ELF-1 (cell line): ENCODE measurements around the gene DNAJC16.

Experiments
- DNase-seq: peaks from one replicate; pipeline ENCODE4 v3.0.0-alpha.2; 2016; ENCODE audit warnings: low read depth, low spot score

DNAJC16 gene

DNA sequence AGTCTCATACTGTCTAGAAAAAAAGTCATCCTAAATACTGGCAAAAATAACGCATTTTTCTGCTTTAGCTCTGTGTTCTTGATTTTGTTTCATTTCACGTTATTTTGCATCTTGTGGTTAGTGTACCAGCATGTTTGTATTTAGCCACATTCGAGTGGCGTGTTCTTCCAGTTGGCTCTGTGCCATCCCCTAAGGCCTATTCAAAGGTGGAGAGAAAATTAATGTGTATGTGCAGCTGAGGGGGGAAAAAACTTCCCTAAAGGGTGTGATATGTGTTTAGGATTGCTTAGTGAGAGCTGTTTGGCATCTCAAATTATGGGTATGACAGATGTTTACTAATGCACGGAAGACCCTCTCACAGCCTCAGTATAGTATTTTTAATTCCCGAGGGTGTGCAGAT lies 12.1 kb downstream of the DNAJC16 start:
- no peak for DNase-seq

DNA sequence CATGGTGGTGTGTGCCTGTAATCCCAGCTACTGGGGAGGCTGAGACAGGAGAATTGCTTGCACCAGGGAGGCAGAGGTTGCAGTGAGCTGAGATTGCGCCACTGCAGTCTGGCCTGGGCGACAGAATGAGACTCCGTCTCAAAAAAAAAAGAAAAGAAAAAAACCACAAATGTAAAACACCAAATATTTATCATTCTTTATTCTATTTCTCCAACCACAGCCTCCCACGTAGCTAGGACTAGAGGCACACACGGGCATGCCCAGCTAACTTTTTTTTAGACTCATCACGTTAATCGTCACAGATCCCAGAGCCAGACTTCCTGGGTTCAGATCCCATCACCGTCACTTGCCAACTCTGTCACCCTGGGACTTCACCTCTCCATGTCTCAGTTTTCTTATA lies 13.5 kb downstream of the DNAJC16 start:
- no peak for DNase-seq

- DNase-seq, result no peak
These were observed 14.7 kb downstream of the DNAJC16 start for GRCh38 chr1:15541231-15541792.

DNA sequence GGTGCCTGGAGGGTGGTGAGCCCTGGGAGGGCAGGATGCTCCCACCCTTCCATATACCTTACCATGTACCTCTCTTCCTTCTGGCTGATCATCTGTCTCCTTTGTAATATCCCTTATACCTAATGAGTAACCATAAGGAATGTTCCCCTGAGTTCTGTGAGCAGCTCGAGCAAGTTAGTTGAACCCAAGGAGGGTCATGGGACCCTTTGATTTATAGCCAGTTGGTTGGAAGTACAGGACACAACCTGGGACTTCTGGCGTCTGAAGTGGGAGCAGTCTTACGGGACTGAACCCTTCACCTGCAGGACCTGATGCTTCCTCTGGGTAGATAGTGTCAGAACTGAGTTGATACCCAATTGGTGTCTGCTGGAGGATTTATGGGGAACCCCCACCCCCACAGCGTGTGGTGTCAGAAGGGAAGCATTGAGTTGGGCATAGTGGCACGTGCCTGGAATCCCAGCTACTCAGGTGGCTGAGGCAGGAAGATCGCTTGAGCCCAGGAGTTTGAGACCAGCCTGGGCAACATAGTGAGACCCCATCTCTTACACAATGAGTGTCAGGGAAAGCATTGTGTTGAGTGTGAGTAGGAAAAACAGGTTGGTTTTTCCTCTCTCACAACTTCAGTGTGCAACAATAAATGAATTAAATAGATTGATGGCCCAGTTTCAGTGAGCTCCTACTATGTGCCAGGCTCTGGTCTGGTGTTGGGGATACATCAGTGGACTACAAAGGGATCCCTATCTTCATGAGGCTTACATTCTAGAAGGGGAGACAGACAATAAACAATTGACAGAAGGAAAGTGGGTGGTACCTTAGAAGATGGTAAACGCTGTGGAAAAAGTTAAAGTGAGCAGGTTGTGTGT lies 16.0 kb downstream of the DNAJC16 start:
- DNase-seq, result no peak

GRCh38 chr1:15543251-15543588 lies 16.6 kb downstream of the DNAJC16 start:
- DNase-seq, result no peak

GRCh38 chr1:15543589-15544568 lies 17.2 kb downstream of the DNAJC16 start:
- DNase-seq, result no peak

DNA sequence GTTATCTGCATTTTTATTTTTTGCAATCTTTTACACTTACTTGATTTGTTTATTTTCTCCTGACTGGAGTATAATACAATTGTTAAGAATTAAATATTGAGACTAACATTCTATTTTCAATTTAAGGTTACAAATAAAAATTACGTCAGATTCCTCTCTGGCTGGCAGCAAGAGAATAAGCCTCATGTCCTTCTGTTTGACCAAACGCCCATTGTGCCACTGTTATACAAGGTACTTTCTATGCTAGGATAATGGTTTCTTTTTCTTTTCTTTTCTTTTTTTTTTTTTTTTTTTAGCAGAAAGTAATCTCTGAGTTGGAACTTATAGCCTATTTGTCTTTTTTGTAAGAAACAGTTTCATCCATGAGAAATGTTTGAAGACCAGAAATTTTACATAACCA lies 20.0 kb downstream of the DNAJC16 start:
- no peak for DNase-seq

DNA sequence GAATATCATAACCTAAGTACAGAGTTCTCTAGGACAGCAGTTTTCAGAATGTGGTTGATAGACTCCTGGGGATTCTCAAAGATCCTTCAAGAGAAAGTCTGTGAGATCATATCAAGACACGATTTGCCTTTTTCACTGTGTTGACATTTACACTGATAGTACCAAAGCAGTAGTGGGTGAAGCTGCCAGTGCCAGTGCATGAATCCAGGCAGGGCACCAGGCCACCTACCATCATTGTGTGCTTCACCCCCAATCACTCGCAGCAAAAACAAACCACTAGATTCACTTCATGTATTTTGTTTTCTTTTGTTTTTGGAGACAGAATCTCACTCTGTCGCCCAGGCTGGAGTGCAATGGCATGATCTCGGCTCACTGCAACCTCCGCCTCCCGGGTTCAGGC lies 23.9 kb downstream of the DNAJC16 start:
- no peak for DNase-seq

DNA sequence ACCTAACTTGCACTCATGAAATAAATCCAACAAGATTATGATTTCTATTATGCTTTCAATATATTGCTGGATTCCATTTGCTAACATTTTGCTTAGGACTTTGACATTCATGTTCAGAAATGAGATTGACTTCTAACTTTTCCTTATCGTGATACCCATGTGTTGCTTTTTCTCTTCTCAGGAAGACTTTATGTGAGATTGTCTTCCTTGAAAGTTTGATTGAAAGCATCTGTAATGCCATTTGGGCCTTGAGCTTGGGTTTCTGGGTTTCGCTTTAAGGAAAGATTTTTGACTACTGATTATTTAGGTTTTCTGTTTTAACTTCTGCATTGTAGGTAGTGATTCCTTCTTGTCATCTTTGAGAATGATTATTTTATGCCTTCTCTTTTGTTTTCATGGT lies 30.4 kb downstream of the DNAJC16 start:
- DNase-seq, result no peak

DNA sequence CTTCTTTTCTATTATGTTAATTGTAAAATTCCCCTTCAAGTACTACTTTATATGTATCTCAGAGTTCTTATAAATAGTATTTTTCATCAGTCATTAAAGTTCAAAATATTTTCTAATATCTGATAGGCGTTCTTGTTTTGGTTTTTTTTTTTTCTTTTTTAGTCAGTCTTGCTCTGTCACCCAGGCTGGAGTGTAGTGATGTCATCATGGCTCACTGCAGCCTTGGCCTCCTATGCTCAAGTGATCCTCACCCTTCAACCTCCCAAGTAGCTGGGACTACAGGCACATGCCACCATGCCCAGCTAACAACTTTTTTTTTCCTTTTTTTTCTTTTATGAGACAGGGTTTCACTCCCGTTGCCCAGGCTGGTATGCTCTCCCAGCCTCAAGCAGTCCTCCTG lies 30.9 kb downstream of the DNAJC16 start:
- DNase-seq, result no peak

DNA sequence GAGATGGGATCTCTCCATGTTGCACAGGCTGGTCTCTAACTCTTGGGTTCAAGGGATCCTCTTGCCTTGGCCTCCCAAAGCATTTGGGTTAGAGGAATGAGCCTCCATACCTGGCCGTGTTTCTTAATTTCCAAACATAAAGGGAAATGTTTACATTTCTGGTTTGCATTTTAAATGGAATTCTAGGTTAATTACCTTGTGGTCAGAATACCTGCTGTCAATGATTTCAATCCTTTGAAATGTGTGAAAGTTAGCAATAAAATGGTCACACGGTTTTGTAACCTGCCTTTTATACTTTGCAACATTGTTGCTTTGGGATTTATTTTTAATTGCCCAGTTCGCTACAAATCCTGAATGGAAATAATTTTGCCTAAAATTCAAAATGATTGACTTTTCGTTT lies 31.9 kb downstream of the DNAJC16 start:
- DNase-seq, result no peak

DNA sequence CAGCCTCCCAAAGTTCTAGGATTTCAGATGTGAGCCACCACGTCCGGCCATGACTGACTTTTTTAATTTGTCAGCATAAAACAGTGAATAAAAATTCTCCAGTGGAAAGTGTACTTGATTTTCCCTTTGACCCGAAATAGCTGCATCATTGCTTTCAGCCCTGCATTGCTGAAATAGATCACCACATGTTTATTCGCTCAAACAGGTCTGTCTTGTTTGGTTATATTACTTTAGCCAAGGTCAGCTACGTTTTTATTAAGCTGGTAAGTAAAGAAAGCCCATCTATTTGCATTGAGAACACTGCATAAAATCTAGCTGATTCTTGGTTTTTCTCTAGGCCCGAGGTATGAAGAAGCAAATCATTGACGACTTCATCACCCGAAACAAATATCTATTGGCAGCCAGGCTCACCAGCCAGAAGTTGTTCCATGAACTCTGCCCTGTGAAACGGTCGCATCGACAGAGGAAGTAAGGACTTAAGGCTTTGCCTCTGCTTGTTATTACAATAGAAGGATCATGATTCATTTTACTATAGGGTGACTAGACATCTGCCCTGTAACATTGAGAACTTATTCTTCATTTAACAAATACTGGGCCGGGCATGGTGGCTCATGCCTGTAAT lies 32.7 kb downstream of the DNAJC16 start:
- DNase-seq, result no peak

GRCh38 chr1:15568387-15569073 lies 41.9 kb downstream of the DNAJC16 start:
- no peak for DNase-seq

DNA sequence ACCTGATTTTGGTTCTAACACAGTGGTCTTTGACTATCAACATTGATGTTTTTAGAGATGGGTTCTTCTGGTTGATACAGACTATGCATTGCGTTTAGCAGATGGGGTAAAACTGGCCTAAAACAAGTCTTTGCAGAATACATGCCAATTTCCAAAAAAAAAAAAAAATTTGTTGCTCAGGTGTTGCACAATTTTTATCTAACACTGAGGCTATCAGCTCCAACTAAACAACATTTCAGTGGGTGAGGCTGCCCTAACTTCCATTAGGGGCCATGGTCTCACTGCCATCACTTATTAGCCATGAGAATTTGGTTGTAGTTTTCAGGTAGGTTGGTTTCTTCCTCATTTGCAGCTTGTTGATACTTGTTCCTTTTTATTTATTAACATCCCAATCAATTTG lies 44.2 kb downstream of the DNAJC16 start:
- DNase-seq, result no peak

GRCh38 chr1:15571266-15571665 lies 44.6 kb downstream of the DNAJC16 start:
- no peak for DNase-seq

DNA sequence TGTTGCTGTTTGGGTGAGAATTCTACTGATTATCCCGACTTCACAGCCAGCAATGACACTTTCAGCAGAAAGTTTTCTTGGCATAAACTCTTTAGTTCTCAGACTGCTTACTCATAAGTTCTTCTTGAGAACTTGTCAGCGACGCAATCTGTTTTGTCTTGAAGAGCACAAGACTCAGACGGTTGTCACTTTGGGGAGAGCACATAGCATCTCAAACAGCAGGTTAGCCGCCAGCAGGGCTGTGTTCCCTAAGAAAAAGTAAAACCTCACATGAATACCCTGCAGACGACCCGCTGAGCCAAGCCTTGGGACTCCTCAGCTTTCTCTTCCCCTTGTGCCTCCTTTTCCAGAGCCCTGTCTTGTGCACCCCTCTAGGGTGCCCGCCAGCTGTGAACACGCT lies 46.8 kb downstream of the DNAJC16 start:
- no peak for DNase-seq

DNA sequence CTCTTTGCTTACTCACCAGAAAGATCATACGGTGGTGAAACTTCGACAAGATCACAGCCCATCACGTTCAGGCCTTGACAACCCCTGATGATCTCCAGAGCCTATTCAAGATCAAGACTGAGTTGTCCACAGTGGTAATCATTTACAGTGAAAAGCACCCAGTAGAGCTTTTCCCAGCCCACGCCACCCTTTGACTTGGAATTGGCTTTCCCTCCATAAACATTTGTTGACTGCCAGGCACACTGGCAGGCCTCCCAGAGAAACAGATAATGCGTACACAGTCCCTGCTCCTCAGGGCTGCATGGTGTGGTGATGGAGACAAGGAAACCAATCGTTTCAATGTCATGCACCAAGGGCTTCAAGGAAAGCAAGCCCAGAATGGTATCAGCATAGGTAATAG lies 48.1 kb downstream of the DNAJC16 start:
- DNase-seq, result no peak

DNA sequence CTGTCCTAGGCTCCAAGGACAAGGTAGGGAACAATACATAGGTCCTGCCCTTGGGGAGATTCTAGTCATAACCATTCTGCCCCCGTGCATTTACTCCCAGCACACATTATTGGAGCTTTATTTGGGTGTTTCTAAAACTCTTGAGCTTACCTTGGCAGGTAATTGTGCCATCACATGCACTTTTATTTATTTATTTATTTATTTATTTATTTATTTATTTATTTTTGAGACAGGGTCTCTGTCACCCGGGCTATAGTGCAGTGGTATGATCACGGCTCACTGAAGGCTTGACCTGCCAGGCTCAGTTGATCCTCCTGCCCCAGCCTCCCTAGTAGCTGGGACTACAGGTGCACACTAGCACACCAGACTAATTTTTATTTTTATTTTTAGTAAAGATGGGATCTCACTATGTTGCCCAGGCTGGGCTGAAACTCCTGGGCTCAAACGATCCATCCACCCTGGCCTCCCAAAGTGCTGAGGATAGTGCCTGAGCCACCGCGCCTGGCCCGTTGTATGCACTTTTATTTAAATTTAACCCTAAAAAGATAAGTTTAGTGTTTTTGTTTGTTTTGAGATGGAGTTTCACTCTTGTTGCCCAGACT lies 49.0 kb downstream of the DNAJC16 start:
- no peak for DNase-seq

DNA sequence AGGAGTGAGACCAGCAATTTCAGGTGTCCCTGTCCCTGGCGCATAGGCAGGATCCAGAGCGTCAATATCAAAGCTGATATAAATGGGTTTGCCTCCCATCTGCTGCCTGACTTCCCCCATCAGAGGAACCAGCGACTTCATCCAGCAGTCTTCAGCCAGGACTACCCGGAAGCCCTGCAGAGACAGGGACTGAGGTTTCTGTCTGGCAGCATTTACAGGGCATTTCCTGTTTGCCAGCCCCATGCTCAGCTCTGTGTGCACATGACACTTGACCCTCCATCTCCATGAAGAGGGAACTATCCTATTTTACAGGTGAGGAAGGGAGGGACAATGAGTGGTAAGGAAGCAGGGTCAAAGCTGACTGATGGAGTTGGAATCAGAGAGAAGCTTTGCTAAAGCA lies 51.0 kb downstream of the DNAJC16 start:
- no peak for DNase-seq

DNA sequence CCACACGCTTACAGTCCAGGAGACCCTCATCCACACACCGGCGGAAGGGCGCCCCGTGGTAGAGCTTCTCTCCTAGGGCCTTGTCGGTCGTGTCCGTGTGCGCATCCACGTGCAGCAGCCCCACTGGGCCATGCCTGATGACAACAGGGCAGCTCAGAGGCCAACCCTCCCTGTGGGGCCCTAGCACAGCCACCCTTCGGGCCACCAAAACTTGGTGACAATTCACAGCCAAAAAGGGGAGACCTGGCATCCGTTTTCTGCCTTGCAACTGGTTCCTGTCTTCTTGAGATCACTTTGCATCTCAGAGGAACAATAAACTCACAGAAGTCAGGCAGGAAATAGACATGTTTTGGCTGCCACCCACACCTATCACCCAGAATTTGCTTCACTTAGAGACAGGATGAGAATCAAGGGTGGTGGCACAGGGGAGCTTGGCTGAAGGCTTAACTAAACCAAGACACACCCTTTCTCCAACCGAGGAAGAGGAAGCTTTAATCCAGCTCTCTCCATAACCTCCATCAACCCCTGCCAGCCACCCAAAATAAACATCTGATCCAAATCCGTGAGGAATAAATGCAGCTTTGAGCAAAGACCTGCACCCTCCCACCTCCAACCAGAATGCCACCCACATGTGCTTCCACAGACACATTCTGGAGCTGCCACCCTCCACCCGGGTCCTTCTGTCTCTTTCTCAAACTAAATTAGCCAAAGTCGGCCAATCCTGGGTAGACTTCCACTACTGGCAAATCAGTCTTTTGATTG lies 52.5 kb downstream of the DNAJC16 start:
- no peak for DNase-seq
